HPDE6-E6E7 (cell line): ENCODE data around the gene MIAT.
"Not testable (repeated sequence)": the region's sequence is repeated elsewhere in the genome, so short reads cannot be mapped to it uniquely, and the experiment has no call there.

Experiments
- DNase-seq: peaks from one replicate; pipeline ENCODE4 v3.0.0; 2011; ENCODE audit warnings: missing footprints; ENCODE audit errors: extremely low spot score

Gene MIAT

GRCh38 chr22:26700462-26700861 lies 43.1 kb downstream of the MIAT start:
- DNase-seq = no peak

DNA sequence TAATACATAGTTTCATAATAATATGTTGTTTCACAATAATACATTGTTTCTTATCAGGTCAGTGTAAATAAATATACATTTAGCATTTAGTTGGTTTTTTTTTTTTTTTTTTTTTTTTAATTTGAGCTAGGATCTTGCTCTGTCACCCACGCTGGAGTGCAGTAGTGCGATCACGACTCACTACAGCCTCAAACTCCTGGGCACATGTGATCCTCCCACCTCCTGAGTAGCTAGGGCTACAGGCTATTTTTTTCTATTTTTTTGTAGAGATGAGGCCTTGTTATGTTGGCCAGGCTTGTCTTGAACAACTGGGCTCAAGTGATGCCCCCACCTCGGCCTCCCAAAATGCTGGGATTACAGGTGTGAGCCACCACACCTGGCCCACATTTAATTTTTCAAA lies 43.5 kb downstream of the MIAT start:
- DNase-seq = no peak

DNA sequence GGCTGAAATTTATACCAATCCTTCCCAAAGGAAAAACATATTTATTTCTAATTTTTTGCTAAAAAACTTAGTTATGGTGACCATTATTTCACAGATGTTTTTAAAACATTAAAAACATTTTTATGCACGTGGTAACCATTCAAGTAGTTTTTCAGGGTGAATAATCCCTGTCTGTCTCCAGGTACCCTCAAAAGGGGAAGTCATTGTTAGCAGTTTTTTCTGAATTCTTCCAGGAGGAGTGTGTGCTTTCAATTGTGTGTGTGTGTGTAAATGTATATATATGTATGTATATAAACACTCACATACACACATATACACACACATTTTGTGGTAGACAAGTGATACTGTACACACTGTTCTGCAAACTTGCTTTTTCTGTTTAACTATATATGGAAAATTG lies 43.9 kb downstream of the MIAT start:
- no peak for DNase-seq

- no peak for DNase-seq
Observed at GRCh38 chr22:26702906-26703830, 45.8 kb downstream of the MIAT start.

DNA sequence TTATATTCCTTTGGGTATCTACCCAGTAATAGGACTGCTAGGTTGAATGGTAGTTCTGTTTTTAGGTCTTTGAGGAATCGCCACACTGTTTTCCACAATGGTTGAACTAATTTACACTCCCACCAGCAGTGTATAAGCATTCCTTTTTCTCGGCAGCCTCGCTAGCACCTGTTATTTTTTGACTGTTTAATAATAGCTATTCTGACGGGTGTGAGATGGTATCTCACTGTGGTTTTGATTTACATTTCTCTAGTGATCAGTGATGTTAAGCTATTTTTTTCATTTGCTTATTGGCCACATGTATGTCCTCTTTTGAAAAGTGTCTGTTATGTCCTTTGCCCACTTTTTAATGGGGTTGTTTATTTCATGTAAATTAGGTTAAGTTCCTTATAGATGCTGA lies 48.0 kb downstream of the MIAT start:
- DNase-seq = not testable (repeated sequence)

- DNase-seq = no peak
Observed at GRCh38 chr22:26707090-26707489, 49.7 kb downstream of the MIAT start.

DNA sequence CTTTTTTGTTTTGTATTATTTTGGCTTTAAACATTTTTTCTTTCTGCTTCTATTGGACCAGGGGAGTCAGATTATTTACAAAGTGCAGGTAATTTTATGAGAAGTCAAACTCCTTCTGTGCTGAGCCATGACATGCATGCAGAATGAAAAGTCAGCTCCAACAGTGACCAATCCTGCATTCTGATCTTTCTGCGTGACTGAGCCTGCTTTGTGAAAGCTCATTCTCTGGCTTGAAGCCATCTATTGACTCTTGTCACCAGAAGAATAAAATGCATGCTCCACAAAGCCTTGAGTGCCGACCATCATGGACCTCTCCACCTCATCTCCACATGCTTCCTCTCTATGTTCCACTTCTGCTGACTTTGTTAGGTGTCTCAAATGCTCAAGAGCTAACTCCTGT lies 50.2 kb downstream of the MIAT start:
- DNase-seq = no peak

DNA sequence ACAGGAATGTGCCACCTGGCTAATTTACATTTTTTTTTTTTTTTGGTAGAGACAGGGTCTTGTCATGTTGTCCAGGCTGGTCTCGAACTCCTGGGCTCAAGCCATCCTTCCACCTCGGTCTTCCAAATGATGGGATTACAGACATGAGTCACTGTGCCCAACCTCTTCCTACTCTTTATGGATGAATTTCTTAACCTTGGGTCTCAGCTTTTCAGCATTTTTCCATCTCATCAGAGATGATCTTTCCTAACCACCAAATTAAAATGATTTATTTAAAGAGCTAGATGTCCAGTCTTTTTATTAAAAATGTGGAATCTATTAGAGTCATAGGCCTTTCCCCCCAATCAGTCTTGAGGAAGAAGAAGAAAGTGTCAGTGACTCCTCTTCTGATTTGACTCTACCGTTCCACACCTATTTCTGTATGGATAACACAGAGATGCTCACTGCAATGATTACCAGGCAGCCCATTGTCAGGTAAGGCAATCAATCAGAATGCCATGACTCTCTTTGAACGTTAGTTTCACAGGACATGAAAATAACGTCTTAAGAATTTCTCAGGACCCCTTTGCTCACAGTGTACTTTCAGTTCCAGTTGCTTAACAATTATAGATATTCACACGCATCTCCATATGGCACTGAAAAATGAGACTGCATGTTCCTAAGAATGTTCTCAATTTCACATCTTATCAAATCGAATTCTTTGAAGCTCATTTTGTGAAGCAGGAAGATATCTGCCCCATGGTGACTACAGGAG lies 51.0 kb downstream of the MIAT start:
- DNase-seq = no peak

GRCh38 chr22:26709617-26710390 lies 52.4 kb downstream of the MIAT start:
- DNase-seq = no peak

DNA sequence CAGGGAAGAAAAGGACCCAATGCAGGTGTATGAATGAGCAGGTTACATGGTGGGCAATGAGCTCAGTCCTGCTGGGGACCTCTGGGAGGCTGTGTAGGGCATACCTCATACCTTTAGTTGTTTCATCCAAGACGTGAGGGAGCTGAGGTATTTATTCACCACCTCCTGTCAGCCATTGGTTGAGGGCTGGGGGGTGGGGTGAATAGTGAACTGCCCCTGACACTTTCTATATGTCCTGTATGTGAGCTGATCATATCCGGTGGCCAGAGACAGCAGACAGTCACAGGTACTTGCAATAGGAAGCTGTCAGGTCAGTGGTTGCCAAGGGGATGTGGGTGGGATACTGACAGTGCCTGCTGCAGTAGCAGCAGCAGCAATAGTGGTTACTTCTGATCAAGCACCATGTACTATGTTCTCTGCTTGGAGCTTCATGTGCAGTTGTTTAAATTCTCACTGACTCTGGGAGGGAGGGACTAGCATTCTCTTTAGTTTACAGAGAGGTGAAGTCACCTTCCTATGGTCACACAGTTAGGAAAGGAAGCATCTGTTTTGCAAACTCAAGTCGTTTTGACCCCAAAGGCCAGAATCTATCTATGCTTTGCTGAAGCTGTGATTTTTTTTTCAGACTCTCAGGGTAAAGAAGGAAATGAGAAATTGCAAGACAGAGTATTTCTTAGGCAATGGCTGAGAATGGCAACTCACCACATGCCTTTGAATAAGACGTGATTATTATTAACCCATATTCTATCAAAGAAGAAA lies 54.0 kb downstream of the MIAT start:
- no peak for DNase-seq

DNA sequence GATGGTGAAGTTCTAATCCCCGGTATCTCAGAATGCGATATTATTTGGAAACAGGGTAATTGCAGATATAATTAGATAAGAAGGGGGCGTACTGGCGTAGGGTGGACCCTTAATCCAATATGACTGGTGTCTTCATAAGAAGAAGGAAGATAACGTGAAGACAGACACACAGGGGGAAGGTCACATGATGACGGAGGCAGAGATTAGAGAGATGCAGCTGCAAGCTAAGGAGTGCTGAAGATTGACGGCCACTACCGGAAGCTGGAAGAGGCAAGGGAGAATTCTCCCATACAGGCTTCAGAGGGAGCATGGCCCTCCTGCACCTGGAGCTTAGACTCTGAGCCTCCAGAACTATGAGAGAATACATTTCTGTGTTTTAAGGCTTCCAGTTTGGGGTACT lies 54.8 kb downstream of the MIAT start:
- DNase-seq = no peak

GRCh38 chr22:26713823-26714449 lies 56.5 kb downstream of the MIAT start:
- no peak for DNase-seq

GRCh38 chr22:26714971-26715370 lies 57.6 kb downstream of the MIAT start:
- DNase-seq = no peak

GRCh38 chr22:26715392-26715936 lies 58.1 kb downstream of the MIAT start:
- no peak for DNase-seq

DNA sequence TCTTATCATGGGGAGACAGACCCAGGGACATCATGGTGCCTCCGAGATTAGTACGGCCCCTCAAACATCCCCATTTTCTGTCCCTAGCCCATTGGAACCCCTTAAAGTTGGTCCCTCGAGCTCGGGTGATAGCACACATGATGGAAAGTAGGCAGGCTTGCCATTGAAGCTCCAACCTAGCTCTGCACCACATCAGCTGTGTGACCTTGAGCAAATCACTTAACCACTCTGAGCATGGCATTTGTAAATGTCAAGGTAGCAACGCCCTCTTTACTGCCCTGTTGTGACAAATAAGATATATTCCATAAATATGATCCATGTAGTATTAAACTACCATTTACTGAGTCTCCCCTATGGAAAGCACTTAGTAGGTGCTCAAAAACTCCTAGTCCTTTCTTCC lies 61.1 kb downstream of the MIAT start:
- no peak for DNase-seq

DNA sequence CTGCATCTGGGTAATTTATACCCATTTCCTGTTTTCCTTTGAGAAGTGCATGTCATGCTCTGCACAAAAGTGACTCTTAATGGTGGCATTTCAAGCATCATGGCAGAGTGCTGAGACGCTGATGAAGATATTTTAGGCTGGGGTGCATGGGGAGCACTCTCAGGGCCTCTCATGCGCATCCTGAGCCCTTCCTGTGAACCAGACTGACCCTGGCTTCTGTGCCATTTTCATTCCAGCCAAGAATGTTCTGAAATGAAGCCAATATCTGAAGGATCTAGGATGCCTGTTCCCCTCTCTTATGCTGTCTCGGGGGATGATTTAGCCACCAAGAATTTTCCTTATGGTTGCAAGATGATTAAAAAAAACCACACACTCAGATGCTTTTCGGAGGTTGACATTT lies 61.5 kb downstream of the MIAT start:
- DNase-seq = no peak

- DNase-seq = no peak
Observed at GRCh38 chr22:26722159-26722558, 64.8 kb downstream of the MIAT start.

GRCh38 chr22:26724414-26724813 lies 67.0 kb downstream of the MIAT start:
- no peak for DNase-seq

DNA sequence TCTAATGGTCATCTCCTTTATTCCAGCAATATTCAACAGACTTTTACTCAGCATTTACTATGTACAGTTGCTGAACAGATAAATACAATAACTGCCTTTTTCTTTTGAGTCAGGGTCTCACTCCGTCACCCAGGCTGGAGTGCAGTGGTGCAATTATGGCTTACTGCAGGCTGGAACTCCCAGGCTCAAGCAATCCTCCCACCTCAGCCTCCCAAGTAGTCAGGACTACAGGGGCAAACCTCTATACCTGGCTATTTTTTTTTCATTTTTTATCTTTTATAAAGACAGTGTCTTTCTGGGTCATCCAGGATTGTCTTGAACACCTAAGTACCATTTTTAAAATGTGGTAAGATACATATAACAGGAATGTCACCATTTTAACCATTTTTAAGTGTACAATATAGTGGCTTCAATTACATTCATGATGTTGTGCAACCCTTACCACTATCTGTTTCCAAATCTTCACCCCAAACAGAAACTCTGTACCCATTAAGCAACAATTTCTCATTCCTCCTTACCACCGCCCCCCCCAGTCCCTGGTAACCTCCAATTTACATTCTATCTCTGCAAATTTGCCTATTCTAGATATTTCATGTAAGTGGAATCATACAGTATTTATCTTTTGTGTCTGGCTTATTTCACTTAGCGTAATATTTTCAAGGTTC lies 67.8 kb downstream of the MIAT start:
- no peak for DNase-seq
